Stimulated activated effector memory CD8-positive, alpha-beta T cell treated with anti-CD3 and anti-CD28 coated beads, Interleukin-12 subunit alpha, Interleukin-12 subunit beta, amount 100 ng/mL, for 72 hours (primary cell): ENCODE measurements around the gene B4GALT4.
"Not testable (repeated sequence)": the region's sequence is repeated elsewhere in the genome, so short reads cannot be mapped to it uniquely, and the experiment has no call there.

Experiments
- ATAC-seq: fragments of 150-1000 bp; cut with Tn5 transposase; 2 replicates; pipeline ENCODE4 v1.10.0; 2021
- DNase-seq, 2 donors: peaks; one replicate each; pipeline ENCODE4 v3.0.0; 2021 to 2022; ENCODE audit warnings: low spot score in 2 of 2
- H3K27ac Mint-ChIP-seq: one replicate; pipeline ENCODE4 v1.8.0; 2022; ENCODE audit warnings: mild to moderate bottlenecking, mixed read lengths
- H3K36me3 Mint-ChIP-seq: one replicate; pipeline ENCODE4 v1.8.0; 2022; ENCODE audit warnings: mild to moderate bottlenecking, mixed read lengths
- H3K4me1 Mint-ChIP-seq: one replicate; pipeline ENCODE4 v1.8.0; 2022; ENCODE audit warnings: mixed read lengths
- H3K4me3 Mint-ChIP-seq: one replicate; pipeline ENCODE4 v1.8.0; 2022; ENCODE audit warnings: mild to moderate bottlenecking, mixed read lengths
- H3K9me3 Mint-ChIP-seq: one replicate; pipeline ENCODE4 v1.8.0; 2022; ENCODE audit warnings: mixed read lengths

The B4GALT4 gene

DNA sequence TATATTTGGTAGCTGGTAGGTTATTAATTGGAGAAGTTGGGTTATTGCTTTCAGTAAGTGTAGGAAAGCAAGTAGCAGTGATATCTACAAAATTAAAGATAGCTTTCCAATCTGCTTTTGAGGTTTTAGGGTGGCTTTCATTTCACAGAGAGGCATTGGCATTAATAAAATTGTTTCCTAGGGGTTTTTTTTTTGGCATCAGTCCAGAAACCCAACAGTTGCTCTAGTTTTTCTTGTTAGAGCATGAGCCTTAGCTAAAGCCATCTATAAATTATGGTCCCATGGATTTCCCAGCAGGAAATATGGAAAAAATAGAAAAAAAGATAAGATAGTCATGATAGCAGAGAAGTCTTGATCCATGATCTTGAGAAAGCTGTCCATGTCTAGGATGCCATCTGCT lies 3.0 kb upstream of the B4GALT4 start:
- DNase-seq = no peak
- H3K36me3 Mint-ChIP-seq = peaks cover 6% of the 10 kb centered on the region
- no peak for ATAC-seq
- H3K27ac Mint-ChIP-seq = no peak overlapping the region
- H3K9me3 Mint-ChIP-seq = peaks cover 8% of the 10 kb centered on the region
- peaks cover 10% of the 10 kb centered on the region for H3K4me1 Mint-ChIP-seq
- H3K4me3 Mint-ChIP-seq = no peak overlapping the region

DNA sequence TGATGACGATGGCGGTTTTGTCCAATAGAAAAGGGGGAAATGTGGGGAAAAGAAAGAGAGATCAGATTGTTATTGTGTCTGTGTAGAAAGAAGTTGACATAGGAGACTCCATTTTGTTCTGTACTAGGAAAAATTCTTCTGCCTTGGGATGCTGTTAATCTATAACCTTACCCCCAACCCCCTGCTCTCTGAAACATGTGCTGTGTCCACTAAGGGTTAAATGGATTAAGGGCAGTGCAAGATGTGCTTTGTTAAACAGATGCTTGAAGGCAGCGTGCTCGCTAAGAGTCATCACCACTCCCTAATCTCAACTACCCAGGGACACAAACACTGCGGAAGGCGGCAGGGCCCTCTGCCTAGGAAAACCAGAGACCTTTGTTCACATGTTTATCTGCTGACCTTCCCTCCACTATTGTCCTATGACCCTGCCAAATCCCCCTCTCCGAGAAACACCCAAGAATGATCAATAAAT lies 2.4 kb upstream of the B4GALT4 start:
- H3K9me3 Mint-ChIP-seq, H3K4me1 Mint-ChIP-seq: not testable (repeated sequence)

DNA sequence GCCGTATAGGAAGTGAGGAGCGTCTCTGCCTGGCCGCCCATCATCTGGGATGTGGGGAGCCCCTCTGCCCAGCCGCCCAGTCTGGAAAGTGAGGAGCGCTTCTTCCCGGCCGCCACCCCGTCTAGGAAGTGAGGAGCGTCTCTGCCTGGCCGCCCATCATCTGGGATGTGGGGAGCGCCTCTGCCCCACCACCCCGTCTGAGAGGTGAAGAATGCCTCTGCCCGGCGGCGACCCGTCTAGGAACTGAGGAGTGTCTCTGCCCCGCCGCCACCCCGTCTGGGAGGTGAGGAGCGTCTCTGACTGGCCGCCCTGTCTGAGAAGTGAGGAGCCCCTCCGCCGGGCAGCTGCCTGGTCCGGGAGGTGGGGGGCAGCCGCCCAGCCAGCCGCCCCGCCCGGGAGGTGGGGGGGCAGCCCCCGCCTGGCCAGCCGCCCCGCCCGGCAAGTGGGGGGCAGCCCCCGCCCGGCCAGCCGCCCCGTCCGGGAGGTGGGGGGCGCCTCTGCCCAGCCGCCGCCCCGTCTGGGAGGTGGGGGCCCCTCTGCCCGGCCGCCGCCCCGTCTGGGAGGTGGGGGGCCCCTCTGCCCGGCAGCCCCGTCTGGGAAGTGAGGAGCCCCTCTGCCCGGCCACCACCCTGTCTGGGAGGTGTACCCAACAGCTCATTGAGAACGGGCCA lies 1.8 kb upstream of the B4GALT4 start:
- Mint-ChIP-seq H3K4me1 (peaks cover 11% of the 10 kb centered on the region), H3K36me3 (peaks cover 11% of the 10 kb centered on the region)
- DNase-seq, H3K4me3 Mint-ChIP-seq, ATAC-seq, H3K27ac Mint-ChIP-seq, H3K9me3 Mint-ChIP-seq: not testable (repeated sequence)

More for the DNA sequence above, 2.4 kb upstream of the B4GALT4 start:
- not testable (repeated sequence) for ATAC-seq, H3K36me3 Mint-ChIP-seq, H3K27ac Mint-ChIP-seq, H3K4me3 Mint-ChIP-seq, DNase-seq

DNA sequence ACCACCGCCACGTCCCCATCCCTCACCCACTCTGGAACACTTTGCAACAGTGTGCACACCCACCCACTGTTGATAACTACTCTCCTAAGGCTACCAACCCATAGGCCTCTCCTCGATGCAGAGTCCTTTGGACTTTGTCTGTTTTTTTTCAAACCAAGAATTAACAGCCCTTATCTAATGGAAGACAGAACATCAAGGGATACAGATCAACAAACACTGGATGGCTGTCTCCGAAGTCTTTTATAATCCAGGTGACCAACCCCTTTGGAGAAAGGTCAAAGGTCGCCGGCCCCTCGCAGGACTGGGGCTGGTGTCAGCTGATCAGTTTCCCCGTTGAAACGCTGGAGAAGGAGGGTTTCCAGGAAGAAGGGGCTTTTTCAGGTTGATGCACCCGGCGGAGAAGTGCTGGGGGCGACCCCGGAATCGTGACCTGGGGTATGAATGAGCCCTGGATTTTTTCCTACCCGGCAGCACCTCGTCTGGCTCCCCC lies 532 bp downstream of the B4GALT4 start:
- Mint-ChIP-seq H3K4me3 (peak overlapping the region; percentile 80), H3K9me3 (no peaks in the 10 kb centered on the region), H3K27ac (peak overlapping the region; percentile 88), H3K36me3 (peaks cover 34% of the 10 kb centered on the region), H3K4me1 (peaks cover 33% of the 10 kb centered on the region)
- DNase-seq (peak in 1 of 2 donors; percentile 32), ATAC-seq (peak; percentile 39)

DNA sequence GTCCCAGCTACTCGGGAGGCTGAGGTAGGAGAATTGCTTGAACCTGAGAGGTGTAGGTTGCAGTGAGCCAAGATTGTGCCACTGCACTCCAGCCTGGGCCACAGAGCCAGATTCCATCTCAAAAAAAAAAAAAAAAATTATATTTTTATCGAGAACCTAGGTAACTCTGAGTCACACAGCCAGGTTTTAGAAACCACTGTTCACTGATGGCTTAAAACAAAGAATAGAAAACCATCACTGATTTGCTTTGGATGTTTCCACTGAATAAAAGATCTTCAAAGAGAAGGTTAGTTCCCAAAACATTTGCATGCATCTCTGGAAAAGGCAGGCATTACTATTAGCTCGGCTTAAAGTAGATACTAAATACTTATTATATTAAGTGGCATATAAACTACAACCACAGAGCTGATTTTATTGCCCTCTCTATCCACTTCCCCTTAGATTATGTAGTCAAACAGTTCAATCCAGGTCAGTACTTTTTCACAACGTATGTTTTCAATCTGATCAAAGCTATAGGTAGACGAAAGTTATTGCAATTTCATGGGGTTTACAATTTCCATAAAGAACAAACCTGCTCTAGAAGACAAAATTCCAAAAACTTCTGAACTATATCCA lies 1.4 kb downstream of the B4GALT4 start:
- H3K36me3 Mint-ChIP-seq = peaks cover 43% of the 10 kb centered on the region
- peaks cover 40% of the 10 kb centered on the region for H3K4me1 Mint-ChIP-seq
- H3K27ac Mint-ChIP-seq = peak overlapping the region; percentile 88
- DNase-seq (no peak), ATAC-seq (no peak)
- H3K4me3 Mint-ChIP-seq = peak overlapping the region; percentile 80
- H3K9me3 Mint-ChIP-seq = no peaks in the 10 kb centered on the region

DNA sequence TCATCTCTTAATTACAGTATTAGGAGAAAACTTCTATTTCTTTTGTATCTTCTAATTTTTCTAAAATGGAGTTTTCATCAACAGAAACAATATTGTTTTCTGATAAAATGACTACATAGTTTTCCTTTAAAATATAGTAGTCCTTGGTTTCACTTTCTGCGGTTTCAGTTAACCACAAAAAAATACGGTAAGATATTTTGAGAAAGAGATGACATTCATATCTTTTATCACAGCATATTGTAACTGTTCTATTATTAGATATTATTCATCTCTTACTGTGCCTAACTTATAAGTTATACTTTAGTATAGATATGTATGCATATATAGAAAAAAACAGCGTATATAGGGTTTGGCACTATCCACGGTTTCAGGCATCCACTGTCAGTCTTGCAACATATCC lies 2.3 kb downstream of the B4GALT4 start:
- Mint-ChIP-seq H3K27ac (no peak overlapping the region), H3K36me3 (peaks cover 52% of the 10 kb centered on the region), H3K9me3 (no peaks in the 10 kb centered on the region), H3K4me1 (peaks cover 40% of the 10 kb centered on the region), H3K4me3 (peak overlapping the region; percentile 80)
- DNase-seq = no peak
- ATAC-seq = no peak

DNA sequence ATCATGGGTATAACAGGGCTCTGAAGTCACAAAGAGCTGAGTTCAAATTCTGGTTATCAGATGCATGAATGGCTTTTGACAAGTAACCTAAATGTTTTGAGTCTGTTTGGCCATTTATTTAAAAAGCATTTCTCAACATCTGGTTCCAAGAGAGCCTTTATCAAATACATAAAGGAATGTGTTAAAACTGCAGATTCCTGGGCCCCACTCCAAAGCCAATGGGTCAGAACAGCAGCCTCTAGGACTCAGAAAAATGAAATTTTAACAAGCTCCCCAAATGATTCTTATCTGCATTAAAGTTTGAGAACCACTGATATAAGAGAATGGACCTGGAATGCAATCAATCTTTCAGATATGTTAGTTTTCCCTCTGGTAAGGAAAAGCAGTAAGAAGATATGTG lies 3.4 kb downstream of the B4GALT4 start:
- peaks cover 43% of the 10 kb centered on the region for H3K4me1 Mint-ChIP-seq
- H3K4me3 Mint-ChIP-seq = peak overlapping the region; percentile 80
- ATAC-seq (no peak), DNase-seq (no peak)
- peak overlapping the region; percentile 81 for H3K27ac Mint-ChIP-seq
- peaks cover 63% of the 10 kb centered on the region for H3K36me3 Mint-ChIP-seq
- no peaks in the 10 kb centered on the region for H3K9me3 Mint-ChIP-seq

DNA sequence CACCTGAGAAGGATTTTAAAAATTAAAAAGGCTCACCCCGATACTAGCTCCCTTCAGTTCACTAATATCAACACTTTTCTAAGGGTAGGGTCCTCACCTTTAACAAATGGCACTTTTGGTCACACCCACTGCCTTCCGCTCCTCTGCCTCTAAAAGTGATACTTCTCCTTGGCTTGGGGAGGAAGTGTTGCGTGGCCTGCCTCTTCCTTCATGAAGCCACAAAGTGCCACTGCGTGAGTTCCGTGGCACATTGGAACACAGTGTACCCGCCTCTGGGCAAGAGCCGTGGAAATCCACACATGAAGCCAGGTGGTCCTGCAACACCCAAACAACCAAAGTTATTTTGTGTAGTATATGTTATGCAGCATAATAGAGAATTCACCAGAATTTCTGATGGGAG lies 3.9 kb downstream of the B4GALT4 start:
- H3K4me3 Mint-ChIP-seq = peak overlapping the region; percentile 80
- peaks cover 68% of the 10 kb centered on the region for H3K36me3 Mint-ChIP-seq
- DNase-seq (no peak), ATAC-seq (no peak)
- no peaks in the 10 kb centered on the region for H3K9me3 Mint-ChIP-seq
- H3K4me1 Mint-ChIP-seq = peaks cover 49% of the 10 kb centered on the region
- H3K27ac Mint-ChIP-seq = peak overlapping the region; percentile 81

DNA sequence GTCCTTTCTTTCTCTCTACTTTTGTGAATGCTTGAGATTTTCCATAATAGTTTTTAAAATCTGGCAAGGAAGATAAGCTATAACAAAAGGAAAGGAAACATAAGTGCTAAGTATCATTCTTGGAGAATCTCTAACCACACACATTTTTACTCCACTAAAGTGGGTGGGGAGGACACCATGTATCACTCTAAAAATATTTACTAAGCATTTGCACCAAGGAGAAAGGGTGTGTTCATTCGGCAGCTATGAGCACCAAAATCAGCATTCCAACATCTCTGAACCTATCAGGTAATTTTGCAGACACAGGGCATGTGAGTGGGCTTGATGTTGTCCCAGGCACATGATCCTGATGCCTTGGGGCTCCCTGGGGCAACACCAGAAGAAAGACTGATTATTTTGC lies 5.5 kb downstream of the B4GALT4 start:
- no peak for ATAC-seq
- Mint-ChIP-seq H3K4me3 (peak overlapping the region; percentile 27), H3K27ac (peak overlapping the region; percentile 70), H3K4me1 (peaks cover 59% of the 10 kb centered on the region), H3K36me3 (peaks cover 82% of the 10 kb centered on the region), H3K9me3 (no peaks in the 10 kb centered on the region)
- no peak for DNase-seq

DNA sequence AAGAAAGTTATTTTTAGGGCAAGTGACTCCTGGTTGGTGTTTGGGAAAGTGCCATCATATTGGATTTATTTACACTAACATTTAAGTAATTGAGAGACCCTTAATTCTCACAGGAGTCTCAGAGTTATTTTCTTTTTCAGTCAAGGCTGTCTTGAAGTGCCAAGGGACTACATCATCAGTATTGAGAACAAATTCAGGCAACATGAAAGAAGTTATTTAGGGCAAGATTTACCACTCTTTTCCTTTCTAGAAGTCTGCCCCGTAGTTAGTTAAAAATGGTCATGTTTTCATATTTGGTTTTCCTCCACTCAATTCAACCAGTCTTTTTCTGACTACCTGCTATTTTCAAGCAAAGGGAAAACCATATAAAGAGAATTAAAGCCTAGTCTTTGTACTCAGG lies 6.1 kb downstream of the B4GALT4 start:
- H3K4me3 Mint-ChIP-seq = peak overlapping the region; percentile 27
- peak; percentile 25 for ATAC-seq
- peak overlapping the region; percentile 70 for H3K27ac Mint-ChIP-seq
- DNase-seq = no peak
- H3K4me1 Mint-ChIP-seq = peaks cover 55% of the 10 kb centered on the region
- H3K36me3 Mint-ChIP-seq = peaks cover 82% of the 10 kb centered on the region
- no peaks in the 10 kb centered on the region for H3K9me3 Mint-ChIP-seq

DNA sequence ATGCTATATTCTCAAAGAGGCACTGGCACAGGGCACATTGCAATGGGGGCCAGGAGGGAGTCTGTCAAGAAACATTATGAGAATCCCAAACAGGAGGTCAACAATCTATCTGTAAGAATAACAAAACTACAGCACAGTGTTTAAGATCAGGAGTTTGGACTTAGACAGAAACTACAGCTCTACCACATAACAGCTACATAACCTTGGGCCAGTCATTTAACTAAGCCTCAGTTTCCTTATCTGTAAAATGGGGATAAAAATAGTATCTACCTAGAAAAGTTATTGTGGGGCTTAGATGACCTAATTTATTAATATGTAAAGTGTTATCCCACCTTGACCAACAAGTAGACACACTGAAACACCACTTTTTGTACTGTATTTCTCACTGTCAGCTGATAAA lies 9.9 kb downstream of the B4GALT4 start:
- Mint-ChIP-seq H3K4me1 (peaks cover 59% of the 10 kb centered on the region), H3K9me3 (no peaks in the 10 kb centered on the region), H3K4me3 (no peak overlapping the region), H3K27ac (no peak overlapping the region), H3K36me3 (peaks cover 99% of the 10 kb centered on the region)
- DNase-seq (no peak), ATAC-seq (peak; percentile 54)

DNA sequence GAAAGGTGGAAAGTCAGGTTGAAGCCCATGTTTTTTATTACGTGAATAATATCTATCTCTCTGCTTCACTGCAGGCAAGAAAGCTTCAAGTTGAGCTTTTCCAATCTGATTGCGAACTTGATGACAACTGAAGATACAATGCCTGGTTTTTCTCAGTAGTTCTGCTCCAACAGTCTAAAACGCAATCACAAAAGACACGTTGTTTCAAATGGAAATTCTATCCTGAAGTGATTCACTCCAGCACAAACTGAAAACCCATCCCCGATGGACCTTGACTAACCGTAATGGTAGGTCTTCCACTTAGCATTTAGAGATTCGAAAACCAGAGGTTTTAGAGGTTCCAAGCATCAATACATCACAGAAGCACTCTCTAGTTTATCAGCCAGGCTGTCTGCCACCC lies 10.6 kb downstream of the B4GALT4 start:
- ATAC-seq (no peak), DNase-seq (no peak)
- Mint-ChIP-seq H3K9me3 (no peaks in the 10 kb centered on the region), H3K36me3 (peaks cover 99% of the 10 kb centered on the region), H3K27ac (no peak overlapping the region), H3K4me1 (peaks cover 53% of the 10 kb centered on the region), H3K4me3 (no peak overlapping the region)

DNA sequence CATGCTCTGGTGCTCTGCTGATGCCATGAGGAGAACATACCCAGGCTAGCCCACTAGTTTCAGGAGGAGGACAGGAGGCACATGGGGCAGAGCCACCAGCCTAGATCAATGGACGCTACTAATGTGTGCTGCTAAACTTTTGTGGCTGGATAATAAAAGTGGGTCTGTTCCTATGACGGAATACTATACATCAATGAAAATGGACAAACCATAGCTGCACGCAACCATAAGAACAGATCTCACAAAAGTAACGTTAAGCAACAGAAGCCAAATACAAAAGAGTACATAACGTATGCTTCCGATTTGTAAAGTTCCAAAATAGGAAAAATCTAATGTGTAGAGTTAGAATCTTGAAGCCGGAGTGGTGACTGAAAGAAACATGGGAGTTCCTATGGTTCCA lies 11.5 kb downstream of the B4GALT4 start:
- peaks cover 46% of the 10 kb centered on the region for H3K4me1 Mint-ChIP-seq

DNA sequence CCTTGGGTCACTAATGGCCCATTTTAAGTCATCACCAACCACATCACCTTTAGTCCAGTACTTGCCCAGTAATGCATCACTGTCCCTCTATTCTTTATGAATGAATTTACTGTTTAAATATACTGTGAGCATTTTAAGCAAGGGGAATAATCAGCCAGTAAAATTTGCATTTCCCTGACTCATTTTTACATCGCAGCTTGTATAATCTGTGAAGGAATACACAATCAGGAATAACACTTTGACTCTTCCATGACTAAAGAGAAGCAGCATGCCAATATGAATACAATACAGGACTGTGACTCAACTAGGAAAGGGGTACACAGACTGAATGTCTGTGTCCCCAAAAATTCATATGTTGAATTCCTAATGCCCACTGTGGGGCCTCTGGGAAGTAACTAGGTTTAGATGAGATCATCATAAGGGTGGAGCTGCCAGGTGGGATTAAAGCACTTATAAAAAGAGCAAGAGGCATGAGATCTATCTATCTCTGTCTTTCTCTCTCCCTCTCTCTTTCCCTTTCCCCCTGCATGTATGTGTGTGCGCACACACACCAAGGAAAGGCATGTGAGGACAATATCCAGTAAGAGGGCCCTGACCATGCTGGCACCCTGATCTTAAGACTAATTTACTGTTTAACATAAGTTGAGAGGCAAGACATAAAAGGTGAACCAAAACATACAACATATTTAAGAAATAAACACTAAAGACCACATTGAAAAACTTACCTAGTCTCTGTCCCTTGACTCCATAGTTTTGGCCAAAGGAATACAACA lies 12.1 kb downstream of the B4GALT4 start:
- Mint-ChIP-seq H3K4me1 (peaks cover 46% of the 10 kb centered on the region), H3K4me3 (no peak overlapping the region), H3K9me3 (no peaks in the 10 kb centered on the region), H3K36me3 (peaks cover 99% of the 10 kb centered on the region), H3K27ac (peak overlapping the region; percentile 60)
- DNase-seq (no peak), ATAC-seq (peak; percentile 55)

More for the DNA sequence above, 11.5 kb downstream of the B4GALT4 start:
- DNase-seq (no peak), ATAC-seq (no peak)
- no peaks in the 10 kb centered on the region for H3K9me3 Mint-ChIP-seq
- H3K4me3 Mint-ChIP-seq = no peak overlapping the region
- peak overlapping the region; percentile 60 for H3K27ac Mint-ChIP-seq
- H3K36me3 Mint-ChIP-seq = peaks cover 99% of the 10 kb centered on the region

DNA sequence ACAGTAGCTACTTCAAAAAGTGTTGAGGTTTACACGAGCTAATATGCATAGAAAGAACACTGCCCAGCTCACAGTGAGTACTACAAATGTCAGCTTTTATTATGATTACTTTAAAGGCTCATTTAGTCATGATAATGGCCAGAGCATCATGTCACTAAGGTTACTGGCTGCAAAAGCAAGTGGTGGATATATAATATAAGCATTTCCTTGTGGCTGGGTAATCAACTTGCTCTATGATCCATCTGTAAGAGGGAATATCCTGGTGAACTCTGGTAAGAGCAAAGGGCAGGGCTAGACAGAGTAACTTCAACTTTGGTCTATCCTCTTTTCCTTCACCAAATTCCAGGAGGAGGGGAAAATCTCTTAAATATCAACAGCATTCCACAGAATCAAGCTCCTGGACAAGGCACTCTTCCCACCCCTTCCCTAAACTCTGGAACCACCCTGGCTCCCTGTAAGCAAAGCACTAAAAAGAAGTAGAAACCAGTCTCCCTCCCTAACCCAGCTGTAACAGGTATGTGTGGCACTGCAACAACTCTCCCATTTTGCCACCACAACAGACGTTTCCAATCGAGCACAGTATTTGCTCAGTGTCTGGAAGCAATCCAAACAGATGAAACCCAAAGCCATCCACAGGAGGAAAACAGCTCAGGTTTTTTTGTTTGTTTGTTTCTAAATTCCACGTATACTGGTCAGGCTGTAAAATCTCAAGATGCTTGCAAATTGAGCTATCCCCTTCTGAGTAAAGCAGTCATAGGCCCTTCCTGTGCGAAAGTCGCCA lies 13.4 kb downstream of the B4GALT4 start:
- no peaks in the 10 kb centered on the region for H3K9me3 Mint-ChIP-seq
- no peak for ATAC-seq
- H3K4me3 Mint-ChIP-seq = no peak overlapping the region
- H3K27ac Mint-ChIP-seq = peak overlapping the region; percentile 36
- no peak for DNase-seq
- H3K4me1 Mint-ChIP-seq = peaks cover 53% of the 10 kb centered on the region
- peaks cover 98% of the 10 kb centered on the region for H3K36me3 Mint-ChIP-seq
